IMR-90 (cell line): Measurements from ENCODE around the gene CDKAL1. TPM values are rescaled to one million over a fixed set of nuclear protein-coding genes. Genes with fewer than 3 reads are reported as not detected.

ENCODE experiments used
- ATAC-seq: fragments of 200-7000 bp; cut with Tn5 transposase; 2 replicates; pipeline ENCODE4 v1.9.1; 2020; ENCODE audit warnings: low read depth, mild to moderate bottlenecking, moderate library complexity
- BruUV-seq: library from RNA; stranded (reverse); fragments of 400-500 nt; replicated peaks from 2 replicates; lab custom pipeline; 2021; lab: Mats Ljungman, UMichigan
- CTCF ChIA-PET: fragments of 300-600 bp; formaldehyde crosslinking; extraction: SDS; loops from one replicate; lab custom pipeline; 2021; ENCODE audit warnings: antibody characterized with exemption; lab: Yijun Ruan, JAX
- POLR2A ChIA-PET: fragments of 300-600 bp; sonication (Branson Sonifier 250); formaldehyde crosslinking; loops from one replicate; lab custom pipeline; 2022; ENCODE audit warnings: antibody characterized with exemption; ENCODE audit not compliant: unreplicated experiment; lab: Charles Lee
- DNase-seq: peaks from one replicate; pipeline ENCODE4 v3.0.0; 2013
- H2AFZ ChIP-seq: replicated peaks from 2 replicates; pipeline ENCODE3; 2013; ENCODE audit warnings: low read length, mild to moderate bottlenecking; ENCODE audit not compliant: poor library complexity
- H2AK5ac ChIP-seq: 2 replicates; pipeline ENCODE4 v1.6.1; 2013; ENCODE audit warnings: low read depth, low read length, inconsistent platforms
- H2AK9ac ChIP-seq: replicated peaks from 2 replicates; pipeline ENCODE3; 2013; ENCODE audit warnings: mild to moderate bottlenecking, low read depth, low read length, moderate library complexity; ENCODE audit not compliant: poor library complexity
- H2BK120ac ChIP-seq: 2 replicates; pipeline ENCODE4 v1.6.1; 2013; ENCODE audit warnings: low read depth, low read length, inconsistent platforms
- H2BK15ac ChIP-seq: 3 replicates; pipeline ENCODE4 v1.6.1; 2013; ENCODE audit warnings: low read depth, low read length, inconsistent platforms
- H2BK20ac ChIP-seq: 2 replicates; pipeline ENCODE4 v1.6.1; 2013; ENCODE audit warnings: low read depth, mild to moderate bottlenecking, inconsistent platforms, low read length, moderate library complexity
- H2BK5ac ChIP-seq: 2 replicates; pipeline ENCODE4 v1.6.1; 2013; ENCODE audit warnings: mild to moderate bottlenecking, low read depth, low read length, inconsistent platforms; ENCODE audit not compliant: poor library complexity, severe bottlenecking
- H3K14ac ChIP-seq: replicated peaks from 2 replicates; pipeline ENCODE4 v1.6.1; 2013; ENCODE audit warnings: low read depth, low read length, inconsistent platforms
- H3K18ac ChIP-seq: 2 replicates; pipeline ENCODE4 v1.6.1; 2013; ENCODE audit warnings: low read depth, low read length, control low read depth
- H3K23ac ChIP-seq: 2 replicates; pipeline ENCODE4 v1.6.1; 2013; ENCODE audit warnings: low read depth, low read length, inconsistent platforms
- H3K27ac ChIP-seq: 2 replicates; pipeline ENCODE4 v1.5.1; 2013; ENCODE audit warnings: mild to moderate bottlenecking, control low read depth, low read length; ENCODE audit not compliant: insufficient read depth
- H3K27me3 ChIP-seq: 2 replicates; pipeline ENCODE4 v1.6.1; 2013; ENCODE audit warnings: low read length; ENCODE audit not compliant: control insufficient read depth, insufficient read depth
- H3K36me3 ChIP-seq: 2 replicates; pipeline ENCODE4 v1.6.1; 2013; ENCODE audit warnings: low read length, mixed read lengths; ENCODE audit not compliant: control insufficient read depth, insufficient read depth
- H3K4ac ChIP-seq: 2 replicates; pipeline ENCODE4 v1.6.1; 2013; ENCODE audit warnings: low read depth, low read length, inconsistent platforms
- H3K4me1 ChIP-seq: 2 replicates; pipeline ENCODE4 v1.6.1; 2013; ENCODE audit warnings: low read length, mixed read lengths; ENCODE audit not compliant: control insufficient read depth, insufficient read depth
- H3K4me2 ChIP-seq: 2 replicates; pipeline ENCODE4 v1.6.1; 2013; ENCODE audit warnings: low read depth, mild to moderate bottlenecking, control low read depth, low read length, moderate library complexity
- H3K4me3 ChIP-seq: 2 replicates; pipeline ENCODE4 v1.5.1; 2013; ENCODE audit warnings: low read depth, mild to moderate bottlenecking, control low read depth, low read length, moderate library complexity; ENCODE audit not compliant: insufficient read depth
- H3K56ac ChIP-seq: 2 replicates; pipeline ENCODE4 v1.6.1; 2013; ENCODE audit warnings: low read length, inconsistent platforms; ENCODE audit not compliant: insufficient read depth; ENCODE audit errors: extremely low read depth
- H3K79me1 ChIP-seq, 2 experiments: 2 replicates each; pipeline ENCODE4 v1.6.1; 2013; ENCODE audit warnings: low read length in 2 of 2, inconsistent platforms in 1 of 2, low read depth in 1 of 2
- H3K9ac ChIP-seq: 2 replicates; pipeline ENCODE4 v1.6.1; 2013; ENCODE audit warnings: low read depth, low read length, control low read depth
- H3K9me1 ChIP-seq: 2 replicates; pipeline ENCODE4 v1.6.1; 2013; ENCODE audit warnings: low read length, inconsistent platforms; ENCODE audit not compliant: insufficient read depth
- H3K9me3 ChIP-seq: 2 replicates; pipeline ENCODE4 v1.6.1; 2013; ENCODE audit warnings: low read length; ENCODE audit not compliant: control insufficient read depth, insufficient read depth
- H4K20me1 ChIP-seq: 2 replicates; pipeline ENCODE4 v1.6.1; 2013; ENCODE audit warnings: low read length, inconsistent platforms; ENCODE audit not compliant: insufficient read depth
- H4K5ac ChIP-seq: 2 replicates; pipeline ENCODE4 v1.6.1; 2013; ENCODE audit warnings: mild to moderate bottlenecking, low read depth, low read length, control low read depth
- H4K8ac ChIP-seq, 2 experiments: 2 replicates each; pipeline ENCODE4 v1.6.1; 2013; ENCODE audit warnings: low read depth in 2 of 2, low read length in 2 of 2, control low read depth in 1 of 2, inconsistent platforms in 1 of 2
- H4K91ac ChIP-seq: 2 replicates; pipeline ENCODE4 v1.6.1; 2013; ENCODE audit warnings: low read depth, low read length, inconsistent platforms; ENCODE audit not compliant: insufficient read depth
- CEBPB ChIP-seq: IDR thresholded peaks from 2 replicates; pipeline ENCODE4 v1.6.1; 2012; ENCODE audit warnings: low read depth, low read length, improper control_type of control experiment
- CHD1 ChIP-seq: IDR thresholded peaks from 2 replicates; pipeline ENCODE4 v1.6.1; 2012; ENCODE audit warnings: low read depth, low read length, improper control_type of control experiment
- FOS ChIP-seq: fragments of 150-350 bp; IDR thresholded peaks from 2 replicates; pipeline ENCODE4 v1.6.1; 2016; ENCODE audit warnings: low read depth, low read length
- MAFK ChIP-seq: IDR thresholded peaks from 2 replicates; pipeline ENCODE4 v1.6.1; 2012; ENCODE audit warnings: low read depth, low read length, improper control_type of control experiment
- MAZ ChIP-seq: IDR thresholded peaks from 2 replicates; pipeline ENCODE4 v1.6.1; 2012; ENCODE audit warnings: low read depth, mild to moderate bottlenecking, low read length, improper control_type of control experiment, moderate library complexity, borderline replicate concordance
- MXI1 ChIP-seq: IDR thresholded peaks from 2 replicates; pipeline ENCODE4 v1.6.1; 2012; ENCODE audit warnings: low read depth, mild to moderate bottlenecking, low read length, moderate library complexity, borderline replicate concordance
- POLR2A ChIP-seq: IDR thresholded peaks from 2 replicates; pipeline ENCODE4 v1.6.1; 2012; ENCODE audit warnings: mild to moderate bottlenecking, low read depth, low read length
- RAD21 ChIP-seq: IDR thresholded peaks from 2 replicates; pipeline ENCODE4 v1.6.1; 2012; ENCODE audit warnings: low read length, improper control_type of control experiment
- RFX5 ChIP-seq: IDR thresholded peaks from 2 replicates; pipeline ENCODE4 v1.8.0; 2012; ENCODE audit warnings: low read depth, mild to moderate bottlenecking, low read length, moderate library complexity
- WGBS, 2 experiments: methylation state at CpG; one replicate each; pipeline versions ENCODE4 v1.1.5 to v1.1.7; 2013; ENCODE audit warnings: missing lambda C conversion rate in 2 of 2; ENCODE audit not compliant: insufficient read length in 1 of 2; ENCODE audit errors: extremely low coverage in 2 of 2; 5-methylcytosine and 5-hydroxymethylcytosine counted together
- dilution Hi-C: fragments of 300-500 bp; cut with HindIII; formaldehyde crosslinking; loops from one replicate; pipeline ENCODE4 v1.14.3; 2018; ENCODE audit warnings: low sequenced_read_pairs; ENCODE audit not compliant: unreplicated experiment
- in situ Hi-C: fragments of 300-500 bp; cut with MboI; formaldehyde crosslinking; loops from 3 replicates; pipeline ENCODE4 v1.14.3; 2019; ENCODE audit warnings: low sequenced_read_pairs, inconsistent platforms, mixed read lengths
- intact Hi-C: fragments of 100-400 bp; cut with micrococcal nuclease; formaldehyde crosslinking; loops from 2 replicates; pipeline ENCODE4 v1.10.0; 2022
- polyA plus RNA-seq, 3 experiments: library from polyadenylated mRNA; depleted of rRNA; stranded (reverse); fragments of >200 nt; gene quantifications; 2 replicates each; pipeline ENCODE4 v1.2.3, GENCODE V29; 2012; ENCODE audit warnings: low replicate concordance in 1 of 3
- total RNA-seq: library from RNA; depleted of rRNA; stranded (reverse); fragments of >200 nt; gene quantifications from 2 replicates; pipeline ENCODE4 v1.2.3, GENCODE V29; 2012
- TF ChIP-seq, protein P1 (sequence below): fragments of 150-350 bp; IDR thresholded peaks from 2 replicates; pipeline ENCODE4 v1.6.1; 2017; ENCODE audit warnings: mild to moderate bottlenecking, antibody characterized with exemption, low read length, low read depth
- TF ChIP-seq, protein P2 (sequence below): fragments of 150-350 bp; IDR thresholded peaks from 2 replicates; pipeline ENCODE4 v1.6.1; 2016; ENCODE audit warnings: low read depth, mild to moderate bottlenecking, low read length, moderate library complexity, borderline replicate concordance
- TF ChIP-seq, protein P3 (sequence below): conservative IDR thresholded peaks from 2 replicates; pipeline ENCODE4 v1.5.1; 2012; ENCODE audit warnings: mild to moderate bottlenecking, low read depth, low read length, improper control_type of control experiment

The CDKAL1 gene
- total and polyA plus RNA-seq, 2 of the 4 experiments (the other 2 are of a cell fraction), result 3.7 to 13.1 TPM

DNA sequence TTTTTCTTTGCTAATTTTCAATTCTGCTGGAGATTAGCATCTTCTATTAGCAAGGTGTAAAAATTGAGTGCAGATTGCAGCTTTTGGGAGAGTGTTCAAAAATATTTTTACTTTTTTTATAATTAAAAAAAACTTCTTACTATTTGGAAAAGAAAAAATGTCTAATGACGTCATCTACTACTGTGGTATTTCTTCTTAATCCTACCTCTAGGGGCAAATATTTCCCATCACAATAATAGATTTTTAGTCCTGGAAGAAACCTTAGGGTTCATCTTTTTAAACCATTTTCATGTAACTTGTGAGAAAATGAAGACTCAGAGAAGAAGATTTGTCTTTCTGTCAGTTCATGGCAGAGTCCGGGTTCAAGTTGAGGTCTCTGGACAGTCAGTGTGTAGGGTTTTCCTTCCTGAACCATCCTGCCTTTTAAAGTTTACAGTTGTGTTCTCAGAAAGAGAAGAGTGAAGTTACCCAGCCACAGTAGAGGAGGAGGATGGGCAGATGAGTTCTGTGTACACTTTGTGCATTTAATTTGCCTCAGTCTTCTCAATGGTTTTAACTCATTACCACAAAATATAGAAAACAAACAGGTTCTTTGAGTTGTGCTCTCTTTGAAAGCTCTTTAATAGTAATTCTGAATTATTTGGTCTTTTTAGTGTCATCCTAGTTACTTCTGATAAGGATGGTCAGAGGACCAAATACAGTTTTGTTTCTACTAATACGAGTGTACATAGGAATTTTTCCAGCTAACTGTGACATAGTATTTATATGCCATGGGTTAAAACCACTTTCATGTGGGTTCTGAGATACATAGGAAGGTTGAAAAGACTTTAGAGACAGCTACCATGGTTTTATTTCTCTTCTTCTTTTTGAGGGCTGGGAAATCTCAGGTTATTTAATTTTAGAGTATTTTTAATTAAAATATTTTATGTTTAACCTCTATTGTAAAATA, 184.7 kb downstream of the CDKAL1 start:
- H3K4me1 ChIP-seq, result no peaks in the 10 kb centered on the region
- no peaks in the 10 kb centered on the region for H3K9me3 ChIP-seq
- H3K4me2 ChIP-seq, result no peak overlapping the region
- peaks cover 0 to 7% of the 10 kb centered on the region in 2 experiments; a peak in 2 of 4 replicates for H3K79me1 ChIP-seq
- H3K18ac ChIP-seq, result no peak overlapping the region
- no peak overlapping the region for H2AFZ ChIP-seq
- no peak overlapping the region for H3K4ac ChIP-seq
- H3K9ac ChIP-seq, result no peak overlapping the region
- H2BK120ac ChIP-seq, result no peak overlapping the region
- no peak overlapping the region for H3K14ac ChIP-seq
- WGBS, 2 experiments, result 100% methylated on average over 1 of the region's 3 CpGs; no CpG with 5 or more reads in 1 of the 2 experiments
- in situ Hi-C loops (no loop called here), intact Hi-C loops (no loop called here), dilution Hi-C loops (no loop called here)
- H2AK9ac ChIP-seq, result no peak overlapping the region
- no peak for DNase-seq
- ChIA-PET CTCF (no interaction called here), POLR2A (no interaction called here)
- H3K9me1 ChIP-seq, result no peaks in the 10 kb centered on the region
- H4K20me1 ChIP-seq, result no peaks in the 10 kb centered on the region
- H3K56ac ChIP-seq, result no peak overlapping the region
- H4K91ac ChIP-seq, result no peak overlapping the region
- no peak overlapping the region for H2BK5ac ChIP-seq
- H3K27ac ChIP-seq, result no peak overlapping the region
- BruUV-seq, result no TSS peak
- no peaks in the 10 kb centered on the region for H3K36me3 ChIP-seq
- ATAC-seq, result no peak
- TF ChIP-seq MAZ (no peak), MXI1 (no peak), MAFK (no peak), POLR2A (no peak), RFX5 (no peak), FOS (no peak), CHD1 (no peak), RAD21 (no peak), CEBPB (no peak)
- TF ChIP-seq, protein P1, sequence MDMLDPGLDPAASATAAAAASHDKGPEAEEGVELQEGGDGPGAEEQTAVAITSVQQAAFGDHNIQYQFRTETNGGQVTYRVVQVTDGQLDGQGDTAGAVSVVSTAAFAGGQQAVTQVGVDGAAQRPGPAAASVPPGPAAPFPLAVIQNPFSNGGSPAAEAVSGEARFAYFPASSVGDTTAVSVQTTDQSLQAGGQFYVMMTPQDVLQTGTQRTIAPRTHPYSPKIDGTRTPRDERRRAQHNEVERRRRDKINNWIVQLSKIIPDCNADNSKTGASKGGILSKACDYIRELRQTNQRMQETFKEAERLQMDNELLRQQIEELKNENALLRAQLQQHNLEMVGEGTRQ, result no peak
- TF ChIP-seq, protein P2, sequence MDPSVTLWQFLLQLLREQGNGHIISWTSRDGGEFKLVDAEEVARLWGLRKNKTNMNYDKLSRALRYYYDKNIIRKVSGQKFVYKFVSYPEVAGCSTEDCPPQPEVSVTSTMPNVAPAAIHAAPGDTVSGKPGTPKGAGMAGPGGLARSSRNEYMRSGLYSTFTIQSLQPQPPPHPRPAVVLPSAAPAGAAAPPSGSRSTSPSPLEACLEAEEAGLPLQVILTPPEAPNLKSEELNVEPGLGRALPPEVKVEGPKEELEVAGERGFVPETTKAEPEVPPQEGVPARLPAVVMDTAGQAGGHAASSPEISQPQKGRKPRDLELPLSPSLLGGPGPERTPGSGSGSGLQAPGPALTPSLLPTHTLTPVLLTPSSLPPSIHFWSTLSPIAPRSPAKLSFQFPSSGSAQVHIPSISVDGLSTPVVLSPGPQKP, result no peak
- TF ChIP-seq, protein P3, sequence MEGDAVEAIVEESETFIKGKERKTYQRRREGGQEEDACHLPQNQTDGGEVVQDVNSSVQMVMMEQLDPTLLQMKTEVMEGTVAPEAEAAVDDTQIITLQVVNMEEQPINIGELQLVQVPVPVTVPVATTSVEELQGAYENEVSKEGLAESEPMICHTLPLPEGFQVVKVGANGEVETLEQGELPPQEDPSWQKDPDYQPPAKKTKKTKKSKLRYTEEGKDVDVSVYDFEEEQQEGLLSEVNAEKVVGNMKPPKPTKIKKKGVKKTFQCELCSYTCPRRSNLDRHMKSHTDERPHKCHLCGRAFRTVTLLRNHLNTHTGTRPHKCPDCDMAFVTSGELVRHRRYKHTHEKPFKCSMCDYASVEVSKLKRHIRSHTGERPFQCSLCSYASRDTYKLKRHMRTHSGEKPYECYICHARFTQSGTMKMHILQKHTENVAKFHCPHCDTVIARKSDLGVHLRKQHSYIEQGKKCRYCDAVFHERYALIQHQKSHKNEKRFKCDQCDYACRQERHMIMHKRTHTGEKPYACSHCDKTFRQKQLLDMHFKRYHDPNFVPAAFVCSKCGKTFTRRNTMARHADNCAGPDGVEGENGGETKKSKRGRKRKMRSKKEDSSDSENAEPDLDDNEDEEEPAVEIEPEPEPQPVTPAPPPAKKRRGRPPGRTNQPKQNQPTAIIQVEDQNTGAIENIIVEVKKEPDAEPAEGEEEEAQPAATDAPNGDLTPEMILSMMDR, result no peak
- no peak overlapping the region for H4K5ac ChIP-seq
- H4K8ac ChIP-seq, result no peak overlapping the region
- no peak overlapping the region for H2BK20ac ChIP-seq
- no peak overlapping the region for H2BK15ac ChIP-seq
- no peak overlapping the region for H2AK5ac ChIP-seq
- H3K27me3 ChIP-seq, result no peaks in the 10 kb centered on the region
- no peak overlapping the region for H3K4me3 ChIP-seq
- H3K23ac ChIP-seq, result no peak overlapping the region
